Right lung (tissue), 5 donors: ENCODE measurements around the gene NF1. TPM values are rescaled to one million over a fixed set of nuclear protein-coding genes. Genes with fewer than 3 reads are reported as not detected.
"Not testable (repeated sequence)": the region's sequence is repeated elsewhere in the genome, so short reads cannot be mapped to it uniquely, and the experiment has no call there.

Experiments
- DNase-seq, 2 donors: peaks; one replicate each; pipeline ENCODE4 v3.0.0-alpha.2; 2013
- polyA plus RNA-seq, 5 donors: library from polyadenylated mRNA; unstranded; fragments of 120-200 nt; gene quantifications; one replicate each; pipeline versions ENCODE4 v1.2.1 to v1.2.3, GENCODE V29; 2013; ENCODE audit warnings: inconsistent platforms in 1 of 5, low replicate concordance in 1 of 5; ENCODE audit not compliant: insufficient read length in 5 of 5, insufficient read depth in 1 of 5

The NF1 gene
- polyA plus RNA-seq, 5 donors, result 28.4 to 50.1 (median 47.0) TPM

DNA sequence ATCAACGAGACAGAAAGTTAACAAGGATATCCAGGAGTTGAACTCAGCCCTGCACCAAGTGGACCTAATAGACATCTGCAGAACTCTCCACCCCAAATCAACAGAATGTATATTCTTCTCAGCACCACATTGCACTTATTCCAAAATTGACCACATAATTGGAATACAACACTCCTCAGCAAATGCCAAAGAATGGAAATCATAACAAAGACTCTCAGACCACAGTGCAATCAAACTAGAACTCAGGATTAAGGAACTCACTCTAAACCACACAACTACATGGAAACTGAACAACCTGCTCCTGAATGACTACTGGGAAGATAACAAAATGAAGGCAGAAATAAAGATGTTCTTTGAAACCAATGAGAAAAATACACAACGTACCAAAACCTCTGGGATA lies 84.2 kb downstream of the NF1 start:
- not testable (repeated sequence) for DNase-seq

DNA sequence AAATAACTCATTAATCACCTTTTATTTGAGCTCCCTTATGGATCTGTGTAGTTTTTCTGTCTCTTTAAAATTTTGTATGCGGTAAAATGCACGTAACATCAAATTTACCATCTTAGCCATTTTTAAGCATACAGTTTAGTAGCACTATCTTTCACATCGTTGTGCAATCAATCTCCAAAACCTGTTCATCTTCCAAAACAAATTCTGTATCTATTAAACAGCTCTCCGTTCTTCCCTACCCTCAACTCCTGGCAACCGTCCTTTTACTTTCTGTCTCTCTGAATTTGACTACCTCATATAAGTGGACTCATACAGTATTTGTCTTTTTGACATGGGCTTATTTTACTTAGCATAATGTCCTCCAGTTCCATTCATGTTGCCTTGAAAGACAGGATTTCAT lies 100.5 kb downstream of the NF1 start:
- no peak for DNase-seq

DNA sequence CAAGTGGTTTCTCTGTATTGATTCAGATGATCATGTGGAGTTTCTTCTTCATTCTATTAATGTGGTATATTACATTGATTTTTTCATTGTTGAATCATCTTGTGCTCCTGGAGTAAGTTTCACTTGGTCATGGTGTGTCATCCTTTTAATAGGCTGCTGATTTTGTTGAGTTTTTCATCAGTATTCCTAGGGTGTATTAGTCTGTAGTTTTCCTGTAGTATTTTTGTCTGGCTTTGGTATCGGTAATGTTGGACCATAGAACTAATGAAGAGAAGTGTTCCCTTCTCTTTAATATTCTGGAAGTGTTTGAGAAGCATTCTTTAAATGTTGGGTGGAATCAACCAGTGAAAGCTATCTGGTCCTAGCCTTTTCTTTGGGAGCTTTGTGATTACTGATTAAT lies 103.2 kb downstream of the NF1 start:
- no peak for DNase-seq

GRCh38 chr17:31198666-31199065 lies 103.9 kb downstream of the NF1 start:
- DNase-seq, result not testable (repeated sequence)

- no peak for DNase-seq
Observed at GRCh38 chr17:31200287-31200686, 105.5 kb downstream of the NF1 start.

DNA sequence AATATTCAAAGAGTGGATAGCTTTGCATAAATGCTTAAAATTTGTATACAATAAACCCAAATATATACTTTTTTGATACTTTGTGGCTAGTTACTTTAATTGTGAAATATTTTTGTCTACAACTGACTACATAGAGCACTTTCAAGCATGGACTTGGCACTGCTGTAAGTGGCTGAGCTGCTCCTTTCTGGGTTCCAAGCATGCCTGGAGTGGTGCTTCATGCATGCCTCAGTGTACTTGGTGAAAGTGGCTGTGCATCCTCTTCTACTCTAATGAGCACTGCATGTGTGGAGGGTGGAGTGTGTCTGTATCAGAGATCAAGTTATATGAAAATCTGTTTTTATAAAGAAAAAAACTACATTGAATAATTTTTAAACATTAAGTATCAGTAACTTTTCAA lies 108.2 kb downstream of the NF1 start:
- DNase-seq, result no peak

GRCh38 chr17:31211352-31212012 lies 116.7 kb downstream of the NF1 start:
- no peak for DNase-seq

GRCh38 chr17:31216031-31216751 lies 121.4 kb downstream of the NF1 start:
- DNase-seq, result peak; percentile 29 to 34

GRCh38 chr17:31224366-31224765 lies 129.6 kb downstream of the NF1 start:
- DNase-seq, result no peak

DNA sequence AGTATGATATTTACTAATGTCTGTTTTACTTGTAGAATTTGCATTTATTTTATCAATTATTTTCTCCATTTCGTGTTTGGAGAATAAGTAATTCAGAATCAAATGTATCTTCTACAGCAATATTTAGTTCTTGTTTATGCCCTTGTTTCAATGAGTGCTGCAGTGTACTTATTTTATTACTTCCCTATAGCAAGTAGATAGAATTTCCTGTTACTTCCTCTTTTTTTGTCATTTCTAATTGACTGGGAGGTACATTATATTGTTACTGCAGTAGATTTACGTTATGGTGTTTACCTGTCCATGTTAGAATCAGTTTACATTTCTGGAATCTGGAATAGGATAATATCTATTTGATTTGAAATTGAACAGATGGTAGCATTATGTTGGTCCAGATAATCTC lies 131.1 kb downstream of the NF1 start:
- DNase-seq, result no peak

GRCh38 chr17:31226373-31226772 lies 131.6 kb downstream of the NF1 start:
- DNase-seq, result no peak

- no peak for DNase-seq
Observed at GRCh38 chr17:31226950-31227349, 132.2 kb downstream of the NF1 start.

DNA sequence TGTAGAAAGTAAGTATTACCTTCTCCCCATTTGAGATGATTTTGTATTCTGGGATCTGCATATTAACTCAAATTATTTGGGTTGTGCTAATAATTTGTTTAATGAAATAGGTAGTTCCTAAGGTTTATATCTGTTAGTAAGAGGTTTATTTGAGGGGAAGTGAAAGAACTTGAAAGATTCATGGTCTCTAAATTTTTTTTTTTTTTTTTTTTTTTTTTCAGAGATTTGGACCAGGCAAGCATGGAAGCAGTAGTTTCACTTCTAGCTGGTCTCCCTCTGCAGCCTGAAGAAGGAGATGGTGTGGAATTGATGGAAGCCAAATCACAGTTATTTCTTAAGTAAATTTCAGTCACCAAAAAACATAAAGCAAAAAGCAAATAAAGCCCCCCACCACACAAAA lies 137.1 kb downstream of the NF1 start:
- DNase-seq, result no peak

GRCh38 chr17:31235110-31235509 lies 140.3 kb downstream of the NF1 start:
- DNase-seq, result no peak

GRCh38 chr17:31236137-31236536 lies 141.4 kb downstream of the NF1 start:
- no peak for DNase-seq

- DNase-seq, result no peak
Observed at GRCh38 chr17:31236712-31237111, 141.9 kb downstream of the NF1 start.

DNA sequence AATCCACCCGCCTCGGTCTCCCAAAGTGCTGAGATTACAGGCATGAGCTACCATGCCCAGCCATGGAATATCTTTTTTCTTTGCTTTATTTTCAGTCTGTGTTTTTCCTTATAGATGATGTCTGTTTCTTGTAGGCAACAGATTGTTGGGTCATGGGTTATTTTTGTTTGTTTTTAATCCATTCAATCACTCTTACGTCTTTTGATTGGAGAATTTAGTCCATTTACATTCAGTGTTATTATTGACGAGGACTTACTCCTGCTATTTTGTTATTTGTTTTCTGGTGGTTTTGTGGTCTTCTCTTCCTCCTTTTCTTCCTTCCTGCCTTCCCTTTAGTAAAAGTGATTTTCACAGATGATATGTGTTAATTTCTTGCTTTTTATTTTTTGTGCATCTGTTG lies 146.3 kb downstream of the NF1 start:
- DNase-seq, result no peak

GRCh38 chr17:31248986-31249834 lies 154.4 kb downstream of the NF1 start:
- DNase-seq, result no peak

GRCh38 chr17:31249835-31250141 lies 155.0 kb downstream of the NF1 start:
- no peak for DNase-seq

- no peak for DNase-seq
Observed at GRCh38 chr17:31250229-31250628, 155.5 kb downstream of the NF1 start.

DNA sequence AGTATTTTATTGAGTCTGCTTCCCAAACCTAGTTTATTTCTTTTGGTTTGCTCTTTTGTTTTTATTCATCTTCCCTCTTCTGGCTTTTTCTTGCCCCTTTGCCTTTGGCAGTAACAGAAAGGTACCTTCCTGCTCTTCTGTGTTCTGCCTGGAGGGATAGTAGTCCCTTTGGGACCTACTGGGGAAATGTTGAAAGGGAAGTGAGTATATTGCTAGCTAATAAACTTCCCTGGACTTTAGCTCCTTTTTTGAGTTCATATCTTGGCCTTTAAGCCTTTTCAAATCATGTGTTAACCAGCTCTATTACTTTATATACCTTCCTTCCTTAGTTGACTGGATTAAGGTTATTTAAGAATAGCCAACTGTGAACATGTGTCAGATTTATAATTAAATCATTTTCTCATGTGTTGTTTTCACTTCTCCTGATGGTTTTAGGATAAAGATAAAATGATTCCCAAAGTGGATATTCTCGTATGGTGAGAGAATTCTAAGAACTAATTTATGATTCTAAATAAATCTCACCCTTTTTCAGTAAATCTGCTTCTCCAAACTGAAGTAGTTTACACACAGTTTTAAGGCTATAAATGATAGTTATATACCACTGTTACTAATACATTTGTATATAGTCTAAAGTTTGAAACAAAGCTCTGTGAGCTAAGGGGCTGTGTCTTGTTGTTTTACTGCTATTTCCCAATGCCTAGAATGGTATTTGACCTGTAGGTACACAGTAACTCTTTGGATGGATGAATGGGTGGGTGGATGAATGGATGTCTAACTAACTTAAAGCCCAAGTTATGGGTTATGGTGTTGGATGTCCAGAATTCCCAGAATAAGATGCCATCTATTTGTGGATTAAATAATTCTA lies 156.6 kb downstream of the NF1 start:
- DNase-seq, result no peak

- DNase-seq, result no peak
Observed at GRCh38 chr17:31251970-31252328, 157.2 kb downstream of the NF1 start.
